Stimulated activated CD8-positive, alpha-beta memory T cell treated with anti-CD3 and anti-CD28 coated beads, Interleukin-12 subunit alpha, Interleukin-12 subunit beta, amount 100 ng/mL, for 4 hours (primary cell): ENCODE data around the gene DEF6.
A peak's percentile ranks its signal among the peaks of the same experiment; 100 is the strongest.

Source experiments
- DNase-seq: peaks from one replicate; pipeline ENCODE4 v3.0.0-alpha.2; 2020; ENCODE audit warnings: low read depth

The DEF6 gene, protein sequence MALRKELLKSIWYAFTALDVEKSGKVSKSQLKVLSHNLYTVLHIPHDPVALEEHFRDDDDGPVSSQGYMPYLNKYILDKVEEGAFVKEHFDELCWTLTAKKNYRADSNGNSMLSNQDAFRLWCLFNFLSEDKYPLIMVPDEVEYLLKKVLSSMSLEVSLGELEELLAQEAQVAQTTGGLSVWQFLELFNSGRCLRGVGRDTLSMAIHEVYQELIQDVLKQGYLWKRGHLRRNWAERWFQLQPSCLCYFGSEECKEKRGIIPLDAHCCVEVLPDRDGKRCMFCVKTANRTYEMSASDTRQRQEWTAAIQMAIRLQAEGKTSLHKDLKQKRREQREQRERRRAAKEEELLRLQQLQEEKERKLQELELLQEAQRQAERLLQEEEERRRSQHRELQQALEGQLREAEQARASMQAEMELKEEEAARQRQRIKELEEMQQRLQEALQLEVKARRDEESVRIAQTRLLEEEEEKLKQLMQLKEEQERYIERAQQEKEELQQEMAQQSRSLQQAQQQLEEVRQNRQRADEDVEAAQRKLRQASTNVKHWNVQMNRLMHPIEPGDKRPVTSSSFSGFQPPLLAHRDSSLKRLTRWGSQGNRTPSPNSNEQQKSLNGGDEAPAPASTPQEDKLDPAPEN

GRCh38 chr6:35297601-35298481 lies at the start of gene DEF6:
Gene DEF6, plus strand, starts transcription at chr6:35297818. Its CDS starts 39 bp downstream, at chr6:35297857.
- DNase-seq: peak; percentile 78

GRCh38 chr6:35248300-35248699 lies 49.3 kb upstream of the DEF6 start:
- no peak for DNase-seq

GRCh38 chr6:35248965-35249364 lies 48.7 kb upstream of the DEF6 start:
- no peak for DNase-seq

DNA sequence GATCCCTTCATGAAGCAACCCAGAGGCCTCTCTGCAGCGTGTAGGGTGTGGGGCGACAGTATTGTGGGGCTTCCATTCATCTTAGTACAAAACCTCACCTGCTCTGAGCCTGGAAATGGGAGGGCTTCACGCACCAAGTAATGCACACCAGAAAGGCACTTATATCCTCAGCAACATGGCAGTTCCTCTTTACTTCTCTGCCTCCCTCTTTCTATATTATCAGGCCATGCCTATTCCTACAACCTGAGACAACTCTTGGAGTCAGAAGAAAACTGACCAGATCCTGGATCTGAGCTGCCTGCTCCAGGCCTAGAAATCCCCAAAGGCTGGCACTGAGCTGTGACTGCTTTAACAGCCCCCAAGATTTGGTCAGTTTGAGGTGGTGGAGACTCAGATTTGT lies 45.7 kb upstream of the DEF6 start:
- no peak for DNase-seq

DNA sequence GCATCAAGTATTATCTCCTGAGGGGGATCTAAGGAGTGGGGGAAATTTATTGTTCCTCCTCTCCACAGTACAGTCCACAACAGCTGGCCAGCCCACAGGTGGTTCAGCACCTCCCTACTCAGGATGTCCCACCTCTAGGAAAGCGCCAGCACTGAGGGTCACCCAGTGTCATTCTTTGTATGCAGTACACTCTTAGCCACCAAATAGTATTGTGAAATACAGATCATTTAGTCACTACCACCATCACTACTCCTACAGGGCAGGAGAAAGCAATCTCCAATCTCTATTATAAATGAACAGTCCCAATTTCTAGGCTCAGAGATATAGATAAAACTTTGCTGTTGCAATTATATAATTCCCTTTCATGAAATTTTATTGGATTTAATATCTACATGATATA lies 44.4 kb upstream of the DEF6 start:
- DNase-seq: no peak

DNA sequence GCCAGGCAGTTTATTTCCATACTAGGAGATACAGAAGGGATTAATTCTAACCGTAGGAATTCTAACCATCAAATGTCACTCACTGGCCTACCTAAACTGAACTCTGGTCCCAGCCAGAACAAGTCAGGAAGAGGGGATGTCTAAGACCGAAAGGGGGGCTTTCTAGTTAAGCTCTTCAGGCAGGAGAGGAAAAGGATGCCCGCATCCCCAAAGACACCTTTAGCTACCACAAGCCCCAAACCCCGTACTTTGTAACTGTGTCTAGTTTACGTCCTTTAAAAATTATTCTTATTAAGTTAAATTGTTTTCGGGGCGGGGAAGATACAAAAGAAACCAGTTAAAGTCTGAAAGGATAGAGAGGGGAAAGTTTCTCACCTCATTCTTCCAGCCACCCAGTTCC lies 39.3 kb upstream of the DEF6 start:
- no peak for DNase-seq

DNA sequence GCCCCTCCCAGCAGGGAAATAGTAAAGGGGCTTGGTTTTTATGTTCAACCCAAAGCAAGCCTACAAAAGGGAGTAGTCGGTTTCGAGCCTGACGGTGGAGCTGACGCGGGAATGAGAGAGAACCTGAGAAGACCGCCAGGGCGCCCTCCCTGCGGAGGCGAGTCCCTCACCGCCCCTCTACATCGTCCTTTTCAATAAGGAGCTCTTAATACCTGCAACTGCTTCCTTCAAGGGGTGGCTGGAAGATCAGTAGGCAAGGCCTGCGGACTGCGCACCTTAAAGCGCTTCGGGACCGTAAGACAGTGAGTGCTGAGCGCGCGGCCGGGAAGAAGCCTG lies 38.8 kb upstream of the DEF6 start:
- DNase-seq: no peak

DNA sequence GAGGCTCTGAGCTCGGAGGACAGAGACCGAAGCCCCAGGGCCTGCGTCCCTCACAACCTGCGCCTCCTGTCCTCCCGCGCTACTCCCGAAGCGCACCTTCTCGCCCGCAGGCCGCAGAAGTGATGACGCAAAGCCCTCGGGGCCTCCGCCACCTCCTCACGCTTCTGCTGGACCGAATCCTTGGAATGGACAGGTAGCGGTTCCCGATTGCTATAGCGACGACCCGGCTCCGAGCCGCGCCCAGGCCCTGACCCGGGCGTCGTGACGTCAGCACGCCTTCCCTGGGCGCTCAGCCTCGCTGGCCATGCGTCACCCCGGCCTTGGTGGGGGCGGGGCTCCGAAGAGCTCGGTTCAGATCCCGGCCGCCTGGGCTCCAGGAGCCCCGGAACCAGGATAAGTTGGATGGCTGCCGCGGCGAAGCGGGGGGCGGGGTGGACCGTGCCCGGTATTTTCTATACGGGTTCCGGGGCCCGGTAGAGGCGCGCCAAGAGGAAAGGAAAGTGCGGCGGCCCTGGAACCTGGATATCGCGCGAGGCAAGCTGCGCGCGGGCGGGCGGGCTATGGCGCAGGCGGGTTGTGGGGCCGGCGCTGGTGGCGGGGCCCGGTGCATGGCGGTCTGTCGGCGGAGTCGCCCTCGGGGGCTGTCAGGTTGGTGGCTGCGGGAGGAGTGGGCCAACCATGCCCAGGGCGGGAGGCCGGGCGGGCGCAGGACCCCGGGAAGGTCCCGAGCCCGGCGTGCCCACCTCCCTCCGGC lies 38.2 kb upstream of the DEF6 start, which contains the start of gene ZNF76:
ZNF76 (plus strand) TSS at position 542 of the 754 bp plus-strand sequence. CDS start 21,417 bp downstream, outside the sequence.
- peak; percentile 82 for DNase-seq

DNA sequence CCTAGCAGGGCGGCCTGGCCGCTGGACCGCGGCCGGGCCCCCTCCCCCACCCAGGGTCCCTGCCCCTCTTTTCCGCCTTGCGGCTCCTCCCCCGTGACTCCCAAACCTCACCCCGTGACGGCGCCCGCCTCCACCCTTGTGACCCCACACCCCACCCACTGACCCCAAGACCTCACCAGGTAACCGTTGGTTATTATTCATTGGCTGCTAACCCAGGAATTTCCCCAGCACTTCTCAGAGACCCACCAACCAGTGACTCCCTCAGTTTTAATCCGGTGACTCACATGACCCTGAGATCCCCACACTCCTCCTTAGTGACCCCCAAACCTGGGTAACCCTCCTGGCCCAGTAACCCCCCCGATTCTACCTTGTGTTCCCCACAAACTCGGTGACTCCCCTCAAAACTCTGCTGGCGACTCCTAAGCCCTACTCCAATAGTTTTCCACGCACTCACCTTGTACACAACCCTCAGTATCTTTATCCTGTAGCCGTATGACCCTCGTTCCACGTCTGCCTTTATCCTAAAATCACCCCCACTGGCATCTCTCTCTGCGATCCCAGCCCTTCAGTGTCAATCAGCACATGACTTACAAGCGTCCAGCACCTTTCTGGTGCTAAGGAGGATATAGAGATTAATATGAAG lies 37.5 kb upstream of the DEF6 start:
- peak; percentile 66 for DNase-seq

DNA sequence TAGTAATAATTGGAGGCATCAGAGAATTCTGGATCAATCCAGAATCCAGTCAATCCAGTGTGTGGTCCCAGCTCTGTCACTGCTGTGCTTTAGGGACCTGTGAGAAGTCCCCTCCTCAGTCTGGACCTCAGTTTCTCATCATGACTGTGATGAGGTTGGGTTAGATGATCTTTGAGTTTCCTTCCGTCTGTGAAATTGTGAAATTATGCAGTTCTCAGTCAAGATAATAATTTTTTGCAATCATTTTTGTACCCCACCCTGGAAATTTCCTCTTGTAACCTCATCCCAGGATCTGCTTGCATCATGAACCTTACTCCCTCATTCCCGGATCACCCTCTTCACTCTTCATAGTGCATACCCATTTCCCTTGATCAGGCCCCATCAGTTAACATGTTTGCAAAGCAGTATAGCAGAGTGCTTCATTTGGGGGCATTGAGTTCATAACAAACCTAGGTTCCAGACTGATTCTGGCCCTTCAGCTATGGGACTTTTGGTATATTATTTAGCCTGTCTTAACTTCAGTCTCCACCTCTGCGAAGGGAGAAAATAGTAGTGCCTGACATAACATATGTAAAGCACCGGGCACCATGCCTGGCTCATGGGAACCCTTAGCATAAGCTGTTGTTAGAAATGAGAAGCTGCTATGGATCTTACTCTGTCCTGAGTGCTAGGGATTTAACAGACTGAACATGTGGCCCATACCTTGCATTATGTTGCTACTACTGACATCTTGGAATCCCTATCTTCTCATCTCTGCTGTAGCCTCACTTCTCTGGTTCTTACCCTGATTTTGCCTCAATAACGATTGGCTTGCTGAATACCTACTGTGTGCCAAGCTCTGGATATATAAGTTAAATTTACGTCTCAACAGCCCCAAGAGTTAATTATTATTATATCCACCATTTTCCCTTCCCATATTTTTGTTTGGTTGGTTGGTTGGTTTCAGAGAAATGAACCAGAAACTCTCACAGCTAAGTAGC lies 36.7 kb upstream of the DEF6 start:
- no peak for DNase-seq

- DNase-seq: no peak
Measured at GRCh38 chr6:35262596-35262995, 35.0 kb upstream of the DEF6 start.

DNA sequence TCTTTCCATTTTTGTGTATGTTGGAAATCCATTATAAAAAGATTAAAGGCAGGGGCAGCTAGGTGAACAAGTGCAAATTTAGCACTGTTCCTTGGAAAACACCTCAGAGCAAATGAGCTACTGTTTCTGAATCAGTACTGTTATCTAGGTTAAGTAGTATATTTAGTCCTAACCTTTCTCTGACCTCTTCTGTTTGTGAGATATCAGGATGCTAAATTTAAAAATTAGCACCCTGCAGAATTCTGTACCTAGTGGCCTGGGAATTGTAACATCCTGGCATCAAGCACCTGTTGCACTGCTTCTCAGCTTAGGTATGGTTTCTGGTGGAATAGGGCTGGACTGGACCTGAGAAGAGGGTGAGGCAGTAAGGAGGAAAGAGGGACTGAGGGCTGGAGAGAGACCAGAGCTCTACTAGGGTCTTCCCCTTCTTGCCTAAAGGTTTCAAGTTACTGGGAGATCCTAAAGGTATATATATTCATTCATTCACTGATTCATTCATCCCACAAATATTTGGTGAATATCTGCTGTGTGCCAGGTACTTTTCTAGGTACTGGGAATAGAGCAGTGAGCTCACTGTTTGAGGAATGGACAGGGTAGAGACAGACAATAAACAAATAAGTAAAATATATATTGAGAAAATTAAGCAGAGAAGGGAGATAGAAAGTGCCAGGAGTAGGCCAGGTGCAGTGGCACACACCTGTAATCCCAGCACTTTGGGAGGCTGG lies 32.9 kb upstream of the DEF6 start:
- no peak for DNase-seq

- no peak for DNase-seq
Measured at GRCh38 chr6:35265523-35265922, 32.1 kb upstream of the DEF6 start.

GRCh38 chr6:35267446-35267845 lies 30.2 kb upstream of the DEF6 start:
- no peak for DNase-seq

DNA sequence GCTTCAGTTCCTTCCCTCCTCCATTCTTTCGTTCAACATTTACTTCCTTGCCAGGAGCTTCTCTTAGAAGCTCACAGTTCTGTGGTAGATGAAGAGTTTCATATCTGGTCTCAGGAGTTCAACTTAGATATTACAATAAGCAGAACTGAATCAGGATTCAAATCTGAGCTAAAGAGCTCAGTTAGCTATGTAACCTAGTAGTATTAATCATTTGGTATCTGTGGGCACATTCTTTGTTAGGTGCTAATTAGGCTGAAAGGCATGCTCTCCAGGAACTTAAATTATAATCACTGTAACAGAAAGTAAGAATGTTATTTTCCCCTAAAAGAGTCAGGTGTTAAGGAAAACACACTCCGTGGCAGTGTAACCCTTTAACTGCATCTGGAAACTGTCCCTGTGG lies 29.7 kb upstream of the DEF6 start:
- DNase-seq: no peak

GRCh38 chr6:35272005-35272404 lies 25.6 kb upstream of the DEF6 start:
- DNase-seq: no peak

- DNase-seq: no peak
Measured at GRCh38 chr6:35273822-35274559, 23.6 kb upstream of the DEF6 start.

- DNase-seq: no peak
Measured at GRCh38 chr6:35275744-35276260, 21.8 kb upstream of the DEF6 start.

- no peak for DNase-seq
Measured at GRCh38 chr6:35278708-35279107, 18.9 kb upstream of the DEF6 start.
